ENCODE results near the gene NUPR1. TPM values are rescaled to one million over a fixed set of nuclear protein-coding genes. Genes with fewer than 3 reads are reported as not detected.

The NUPR1 gene
- total RNA-seq, 2 experiments from 2014 or later = not detected

GRCh38 chr16:28526201-28527099 lies 12.3 kb downstream of the NUPR1 start:
- Mint-ChIP-seq H3K9me3 (no peaks in the 10 kb centered on the region), H3K36me3 (ENCODE audit: low read depth) (no peaks in the 10 kb centered on the region), H3K27me3 (no peaks in the 10 kb centered on the region), H3K4me1 (ENCODE audit: low read depth) (peaks cover 6% of the 10 kb centered on the region), H3K27ac (no peak overlapping the region), H3K4me3 (no peak overlapping the region)
- DNase-seq (no peak), ATAC-seq (no peak)
- intact Hi-C loops (cut with micrococcal nuclease) = no loop called here
- CTCF ChIA-PET = no interaction called here
- no peak for TF ChIP-seq CTCF (IDR thresholded peaks at IDR 0.05)
- POLR2A ChIA-PET = no interaction called here

GRCh38 chr16:28524681-28525171 lies 14.0 kb downstream of the NUPR1 start:
- intact Hi-C loops (cut with micrococcal nuclease) = no loop called here
- no peaks in the 10 kb centered on the region for H3K9me3 Mint-ChIP-seq

GRCh38 chr16:28522792-28523191 lies 16.0 kb downstream of the NUPR1 start:
- intact Hi-C loops (cut with micrococcal nuclease) = no loop called here

More at GRCh38 chr16:28524681-28525171, 14.0 kb downstream of the NUPR1 start:
- ATAC-seq (peak; percentile 82), DNase-seq (peak; percentile 24)
- Mint-ChIP-seq H3K4me3 (no peak overlapping the region), H3K4me1 (ENCODE audit: low read depth) (peaks cover 6% of the 10 kb centered on the region), H3K27me3 (no peaks in the 10 kb centered on the region), H3K27ac (no peak overlapping the region), H3K36me3 (ENCODE audit: low read depth) (no peaks in the 10 kb centered on the region)
- POLR2A ChIA-PET = interaction anchor here (0.9 kb wide), 1 partner anchor 9 kb away, joined by 3 read pairs; no protein-coding TSS in a partner anchor
- CTCF ChIA-PET = no interaction called here
- TF ChIP-seq CTCF (IDR thresholded peaks at IDR 0.05) = no peak

GRCh38 chr16:28521436-28521835 lies 17.3 kb downstream of the NUPR1 start:
- H3K27me3 Mint-ChIP-seq = no peaks in the 10 kb centered on the region
- H3K27ac Mint-ChIP-seq = no peak overlapping the region
- no peak for DNase-seq
- H3K4me1 Mint-ChIP-seq (ENCODE audit: low read depth) = peaks cover 6% of the 10 kb centered on the region
- CTCF ChIA-PET = no interaction called here
- no peak for TF ChIP-seq CTCF (IDR thresholded peaks at IDR 0.05)
- no peak overlapping the region for H3K4me3 Mint-ChIP-seq
- intact Hi-C loops (cut with micrococcal nuclease) = no loop called here
- no peak for ATAC-seq
- H3K9me3 Mint-ChIP-seq = no peaks in the 10 kb centered on the region
- no peaks in the 10 kb centered on the region for H3K36me3 Mint-ChIP-seq (ENCODE audit: low read depth)
- POLR2A ChIA-PET = interaction anchor here (1.1 kb wide), 1 partner anchor 20 kb away, joined by 3 read pairs; no protein-coding TSS in a partner anchor

More at GRCh38 chr16:28522792-28523191, 16.0 kb downstream of the NUPR1 start:
- ChIA-PET POLR2A (interaction anchor here (1.1 kb wide), 1 partner anchor 18 kb away, joined by 3 read pairs; no protein-coding TSS in a partner anchor), CTCF (no interaction called here)
- Mint-ChIP-seq H3K27ac (no peak overlapping the region), H3K4me3 (no peak overlapping the region), H3K27me3 (no peaks in the 10 kb centered on the region), H3K4me1 (ENCODE audit: low read depth) (peaks cover 6% of the 10 kb centered on the region), H3K36me3 (ENCODE audit: low read depth) (no peaks in the 10 kb centered on the region), H3K9me3 (no peaks in the 10 kb centered on the region)
- DNase-seq (peak; percentile 35), ATAC-seq (peak; percentile 27)
- no peak for TF ChIP-seq CTCF (IDR thresholded peaks at IDR 0.05)

- H3K36me3 Mint-ChIP-seq (ENCODE audit: low read depth) = no peaks in the 10 kb centered on the region
- intact Hi-C loops (cut with micrococcal nuclease) = no loop called here
- CTCF ChIA-PET = no interaction called here
- H3K4me1 Mint-ChIP-seq (ENCODE audit: low read depth) = peaks cover 6% of the 10 kb centered on the region
- no peaks in the 10 kb centered on the region for H3K9me3 Mint-ChIP-seq
- no peak overlapping the region for H3K27ac Mint-ChIP-seq
- no peak for TF ChIP-seq CTCF (IDR thresholded peaks at IDR 0.05)
- H3K4me3 Mint-ChIP-seq = no peak overlapping the region
- H3K27me3 Mint-ChIP-seq = no peaks in the 10 kb centered on the region
- ATAC-seq (no peak), DNase-seq (no peak)
- POLR2A ChIA-PET = no interaction called here
These were observed 18.1 kb downstream of the NUPR1 start for GRCh38 chr16:28520672-28521071.

Data from activated CD8-positive, alpha-beta T cell treated with anti-CD3 and anti-CD28 coated beads for 36 hours (primary cell).